GM12801 (cell line): ENCODE results near the gene NLRC3.

ENCODE experiments used
- TF ChIP-seq, protein P1 (sequence below): IDR thresholded peaks from one replicate; pipeline ENCODE4 v1.5.1; 2011; ENCODE audit warnings: control low read depth; ENCODE audit not compliant: insufficient read length; ENCODE audit errors: extremely low read depth

Gene NLRC3

DNA sequence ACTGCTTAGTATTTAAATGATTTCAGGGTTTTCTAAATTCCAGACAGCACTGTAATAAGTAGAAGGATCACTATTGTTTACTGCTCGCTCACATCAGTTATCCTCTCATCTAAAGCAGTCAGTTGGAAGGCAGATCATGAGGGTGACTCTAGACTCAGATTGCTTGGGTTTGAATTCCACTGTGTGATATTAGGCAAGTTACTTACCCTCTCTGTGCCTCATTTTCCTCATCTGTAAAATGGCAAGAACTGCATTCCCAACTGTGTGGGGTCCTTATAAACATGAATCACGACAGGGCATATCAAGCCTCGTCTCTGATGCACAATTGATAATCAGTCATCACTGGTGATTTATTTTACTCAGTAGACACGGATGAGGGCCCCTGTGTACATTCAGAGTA is 61.3 kb downstream of the NLRC3 start:
- TF ChIP-seq, protein P1, sequence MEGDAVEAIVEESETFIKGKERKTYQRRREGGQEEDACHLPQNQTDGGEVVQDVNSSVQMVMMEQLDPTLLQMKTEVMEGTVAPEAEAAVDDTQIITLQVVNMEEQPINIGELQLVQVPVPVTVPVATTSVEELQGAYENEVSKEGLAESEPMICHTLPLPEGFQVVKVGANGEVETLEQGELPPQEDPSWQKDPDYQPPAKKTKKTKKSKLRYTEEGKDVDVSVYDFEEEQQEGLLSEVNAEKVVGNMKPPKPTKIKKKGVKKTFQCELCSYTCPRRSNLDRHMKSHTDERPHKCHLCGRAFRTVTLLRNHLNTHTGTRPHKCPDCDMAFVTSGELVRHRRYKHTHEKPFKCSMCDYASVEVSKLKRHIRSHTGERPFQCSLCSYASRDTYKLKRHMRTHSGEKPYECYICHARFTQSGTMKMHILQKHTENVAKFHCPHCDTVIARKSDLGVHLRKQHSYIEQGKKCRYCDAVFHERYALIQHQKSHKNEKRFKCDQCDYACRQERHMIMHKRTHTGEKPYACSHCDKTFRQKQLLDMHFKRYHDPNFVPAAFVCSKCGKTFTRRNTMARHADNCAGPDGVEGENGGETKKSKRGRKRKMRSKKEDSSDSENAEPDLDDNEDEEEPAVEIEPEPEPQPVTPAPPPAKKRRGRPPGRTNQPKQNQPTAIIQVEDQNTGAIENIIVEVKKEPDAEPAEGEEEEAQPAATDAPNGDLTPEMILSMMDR: no peak

GRCh38 chr16:3514621-3515020 is 62.6 kb downstream of the NLRC3 start:
- TF ChIP-seq, protein P1: no peak

DNA sequence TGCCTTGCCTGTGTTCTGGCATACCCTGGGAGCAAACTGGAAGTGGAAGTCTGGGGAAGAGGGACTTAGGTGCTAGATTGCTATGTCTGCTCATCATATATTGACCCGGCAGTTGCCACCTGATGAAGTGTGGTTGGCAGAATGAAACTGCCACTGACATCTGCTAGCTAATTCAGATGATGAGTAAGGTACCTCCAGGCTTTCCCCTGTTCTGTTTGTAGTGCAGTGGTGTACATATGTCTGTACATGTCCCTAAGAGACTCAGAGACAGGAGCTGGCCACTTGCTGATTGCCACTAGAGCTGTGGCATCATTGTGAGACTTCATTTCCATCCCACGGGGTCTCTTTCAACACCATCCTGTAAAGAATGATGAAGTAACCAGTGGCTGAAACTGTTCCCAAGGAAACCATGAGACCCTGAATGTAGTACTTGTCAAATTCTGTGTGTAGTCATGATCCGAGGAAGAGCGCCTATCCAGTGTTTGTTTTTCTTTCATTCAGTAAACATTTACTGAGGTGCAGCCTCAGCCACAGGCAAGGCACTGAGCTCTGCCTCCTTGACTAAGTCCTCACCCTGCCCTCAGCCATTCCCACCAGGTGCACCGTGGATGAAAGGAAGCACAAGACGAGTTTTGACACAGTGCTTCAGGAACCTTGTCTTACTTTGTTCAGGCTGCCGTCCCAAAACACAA is 63.2 kb downstream of the NLRC3 start:
- TF ChIP-seq, protein P1: no peak

DNA sequence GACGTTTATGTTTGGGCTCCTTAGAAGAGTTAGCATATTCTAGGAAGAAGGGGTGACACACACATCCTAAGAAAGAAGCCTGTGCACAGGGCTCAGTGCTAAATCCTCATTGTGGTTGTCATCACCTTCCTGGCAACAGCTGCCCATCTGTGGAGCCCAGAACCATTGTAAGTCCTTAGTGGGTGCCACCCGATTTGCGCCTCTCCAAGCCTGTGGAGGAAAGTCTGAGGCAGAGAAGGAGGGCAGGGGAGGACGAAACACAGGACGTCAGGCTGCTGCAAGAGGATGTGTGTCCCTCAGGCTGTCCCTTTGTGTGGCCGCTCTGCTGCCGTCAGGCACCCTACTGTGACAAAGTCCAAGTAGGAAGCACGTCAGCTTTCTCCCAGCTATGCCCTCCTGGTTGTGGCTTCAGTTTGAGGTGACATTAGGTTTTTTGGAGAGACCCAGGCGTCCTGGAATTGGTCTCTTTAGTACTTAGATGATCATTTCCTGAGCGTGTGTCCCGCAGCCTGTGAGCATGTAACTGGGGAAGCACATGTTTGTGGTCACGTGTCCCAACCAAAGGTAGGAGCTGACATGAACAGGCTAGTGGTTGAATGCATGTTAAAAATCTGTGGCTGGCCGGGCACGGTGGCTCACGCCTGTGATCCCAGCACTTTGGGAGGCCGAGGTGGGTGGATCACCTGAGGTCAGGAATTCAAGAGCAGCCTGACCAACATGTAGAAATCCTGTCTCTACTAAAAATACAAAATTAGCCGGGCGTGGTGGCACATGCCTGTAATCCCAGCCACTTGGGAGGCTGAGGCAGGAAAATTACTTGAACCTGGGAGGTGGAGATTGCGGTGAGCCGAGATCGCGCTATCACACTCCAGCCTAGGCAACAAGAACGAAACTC is 65.7 kb downstream of the NLRC3 start:
- TF ChIP-seq, protein P1: no peak

- TF ChIP-seq, protein P1: no peak
Observed at GRCh38 chr16:3510416-3510815, 66.8 kb downstream of the NLRC3 start.

GRCh38 chr16:3509470-3509928 is 67.7 kb downstream of the NLRC3 start:
- TF ChIP-seq, protein P1: no peak

- TF ChIP-seq, protein P1: no peak
Observed at GRCh38 chr16:3508736-3509135, 68.5 kb downstream of the NLRC3 start.
